ENCODE results near the gene IL1RL1.

The IL1RL1 gene

DNA sequence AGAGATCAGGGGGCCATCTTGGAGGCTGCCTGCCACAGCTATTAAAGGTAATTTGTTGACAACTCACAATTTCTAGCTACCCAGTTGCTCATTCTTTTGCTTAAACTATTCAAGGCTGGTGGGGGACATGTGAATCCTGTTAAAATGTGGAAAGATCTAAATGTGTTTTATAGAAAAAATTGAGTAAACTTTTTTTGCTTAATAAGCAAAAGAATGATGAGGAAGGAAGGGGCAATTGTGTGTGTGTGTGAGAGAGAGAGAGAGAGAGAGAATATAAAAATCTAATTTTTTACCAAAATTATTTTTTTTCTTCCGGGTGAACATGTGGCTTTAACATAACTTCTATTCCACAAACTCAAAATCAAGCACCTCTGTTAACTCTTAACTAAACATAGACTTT, 5.2 kb upstream of the IL1RL1 start:
- POLR2A ChIA-PET: no interaction called here
- no peak for DNase-seq (ENCODE audit: extremely low spot score)
- CTCF ChIA-PET: interaction anchor here (1.2 kb wide), 1 partner anchor 17 kb away, joined by 3 read pairs; no protein-coding TSS in a partner anchor
- TF ChIP-seq, protein P1, sequence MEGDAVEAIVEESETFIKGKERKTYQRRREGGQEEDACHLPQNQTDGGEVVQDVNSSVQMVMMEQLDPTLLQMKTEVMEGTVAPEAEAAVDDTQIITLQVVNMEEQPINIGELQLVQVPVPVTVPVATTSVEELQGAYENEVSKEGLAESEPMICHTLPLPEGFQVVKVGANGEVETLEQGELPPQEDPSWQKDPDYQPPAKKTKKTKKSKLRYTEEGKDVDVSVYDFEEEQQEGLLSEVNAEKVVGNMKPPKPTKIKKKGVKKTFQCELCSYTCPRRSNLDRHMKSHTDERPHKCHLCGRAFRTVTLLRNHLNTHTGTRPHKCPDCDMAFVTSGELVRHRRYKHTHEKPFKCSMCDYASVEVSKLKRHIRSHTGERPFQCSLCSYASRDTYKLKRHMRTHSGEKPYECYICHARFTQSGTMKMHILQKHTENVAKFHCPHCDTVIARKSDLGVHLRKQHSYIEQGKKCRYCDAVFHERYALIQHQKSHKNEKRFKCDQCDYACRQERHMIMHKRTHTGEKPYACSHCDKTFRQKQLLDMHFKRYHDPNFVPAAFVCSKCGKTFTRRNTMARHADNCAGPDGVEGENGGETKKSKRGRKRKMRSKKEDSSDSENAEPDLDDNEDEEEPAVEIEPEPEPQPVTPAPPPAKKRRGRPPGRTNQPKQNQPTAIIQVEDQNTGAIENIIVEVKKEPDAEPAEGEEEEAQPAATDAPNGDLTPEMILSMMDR (IDR thresholded peaks at IDR 0.05; ENCODE audit: control extremely low read depth, extremely low read depth, low read depth, missing control alignments): no peak

DNA sequence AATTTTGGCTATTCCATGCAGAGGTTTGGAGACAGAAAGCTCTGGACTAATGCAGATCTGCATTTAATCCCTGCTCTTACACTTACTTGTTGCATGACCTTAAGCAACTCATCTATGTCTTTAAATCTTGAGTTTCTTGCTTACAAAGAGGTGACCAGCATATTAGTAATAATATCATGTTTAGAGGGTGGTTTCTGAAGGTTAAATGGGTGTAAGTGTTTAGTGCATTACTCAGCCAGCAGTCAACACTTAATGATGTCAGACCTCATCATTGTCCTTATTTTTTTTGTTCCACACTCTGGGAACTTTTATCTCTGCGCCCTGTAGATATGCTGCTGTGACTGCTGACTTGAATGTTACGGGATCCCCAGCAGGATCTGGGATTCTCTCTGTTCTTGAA, 1.7 kb downstream of the IL1RL1 start:
- ChIA-PET POLR2A (no interaction called here), CTCF (interaction anchor here (1.5 kb wide), 1 partner anchor 11 kb away, joined by 4 read pairs; no protein-coding TSS in a partner anchor)
- TF ChIP-seq, protein P1 (IDR thresholded peaks at IDR 0.05; ENCODE audit: control extremely low read depth, extremely low read depth, low read depth, missing control alignments): no peak
- DNase-seq (ENCODE audit: extremely low spot score): no peak

DNA sequence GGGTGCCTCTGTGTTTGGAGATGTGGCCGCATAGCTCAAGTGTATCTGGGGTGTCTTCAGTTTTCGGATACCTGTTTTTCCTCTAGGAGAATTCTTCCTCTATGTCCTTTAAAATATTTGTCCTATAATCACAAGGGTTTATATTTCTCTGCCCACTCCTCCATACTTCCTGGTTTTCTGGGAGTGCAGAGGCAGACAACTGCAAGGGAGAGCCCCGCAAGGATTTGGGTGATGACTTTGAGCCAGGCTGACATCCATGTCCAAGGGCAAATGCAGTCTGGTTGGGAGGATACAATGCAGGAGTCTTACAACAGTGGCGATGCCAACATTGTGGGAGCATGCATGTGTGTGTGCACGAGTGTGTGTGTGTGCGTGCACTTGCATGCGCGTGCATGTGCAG, 2.1 kb downstream of the IL1RL1 start:
- no peak for DNase-seq (ENCODE audit: extremely low spot score)
- ChIA-PET CTCF (interaction anchor here (1.5 kb wide), 1 partner anchor 11 kb away, joined by 4 read pairs; no protein-coding TSS in a partner anchor), POLR2A (no interaction called here)
- TF ChIP-seq, protein P1 (IDR thresholded peaks at IDR 0.05; ENCODE audit: control extremely low read depth, extremely low read depth, low read depth, missing control alignments): no peak

DNA sequence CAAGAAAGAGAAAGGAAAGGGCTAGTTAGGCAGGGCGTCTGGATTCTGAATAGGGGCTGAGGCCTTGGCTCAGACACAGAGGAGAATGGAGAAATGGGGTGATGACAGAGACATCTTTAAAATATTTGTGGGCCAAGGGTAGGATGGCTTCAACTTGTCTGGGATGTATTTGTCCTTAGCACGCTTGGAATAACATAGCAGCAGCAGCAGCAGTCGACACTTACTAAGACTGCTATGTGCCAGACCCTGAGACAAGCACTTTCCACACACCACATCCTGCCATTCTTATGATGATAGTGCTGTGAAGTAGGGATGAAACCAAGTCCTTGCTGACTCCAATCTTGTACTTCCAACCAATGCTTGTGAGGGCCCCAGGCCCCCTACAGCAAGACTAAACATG, 2.6 kb downstream of the IL1RL1 start:
- ChIA-PET POLR2A (no interaction called here), CTCF (no interaction called here)
- TF ChIP-seq, protein P1 (IDR thresholded peaks at IDR 0.05; ENCODE audit: control extremely low read depth, extremely low read depth, low read depth, missing control alignments): no peak
- DNase-seq (ENCODE audit: extremely low spot score): no peak

DNA sequence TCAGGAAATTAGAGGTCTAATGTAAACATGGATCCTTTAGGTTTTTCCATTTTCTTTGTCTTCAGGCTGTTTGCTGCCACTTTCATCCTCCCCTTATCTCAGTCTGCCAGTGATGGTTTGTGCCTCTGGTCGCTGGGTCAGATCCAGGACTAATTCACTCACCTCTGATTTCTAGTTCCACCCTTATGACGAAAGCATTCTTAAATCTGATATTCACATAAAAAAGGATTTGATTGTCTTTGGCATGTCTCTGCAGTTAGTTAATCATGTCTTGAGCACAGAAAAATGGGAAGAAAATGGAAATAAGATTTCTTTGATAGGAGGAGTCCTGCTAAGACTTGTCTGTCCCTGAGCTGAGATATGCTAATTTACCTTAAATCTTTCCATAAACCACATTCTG, 4.6 kb downstream of the IL1RL1 start:
- TF ChIP-seq, protein P1 (IDR thresholded peaks at IDR 0.05; ENCODE audit: control extremely low read depth, extremely low read depth, low read depth, missing control alignments): no peak
- no peak for DNase-seq (ENCODE audit: extremely low spot score)
- ChIA-PET CTCF (no interaction called here), POLR2A (no interaction called here)

DNA sequence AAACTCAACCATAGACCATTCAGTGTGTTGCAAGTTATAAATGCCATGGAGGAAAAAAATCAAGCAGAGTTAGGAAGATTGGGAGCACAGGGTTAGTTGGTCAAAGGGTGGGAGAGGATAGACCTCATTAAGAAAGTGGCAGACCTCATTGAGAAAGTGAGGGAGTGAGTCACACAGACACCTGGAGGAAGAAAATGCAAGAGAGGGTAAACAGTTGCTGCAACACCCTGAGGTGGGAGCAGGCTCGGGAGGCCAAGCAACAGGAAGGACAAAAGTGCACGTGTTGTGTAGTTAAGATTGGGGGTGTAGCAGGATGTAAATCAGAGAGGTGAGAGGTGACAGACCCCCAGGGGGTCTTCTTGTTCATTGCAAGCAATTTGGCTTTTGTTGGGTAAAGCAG, 6.4 kb downstream of the IL1RL1 start:
- no peak for DNase-seq (ENCODE audit: extremely low spot score)
- TF ChIP-seq, protein P1 (IDR thresholded peaks at IDR 0.05; ENCODE audit: control extremely low read depth, extremely low read depth, low read depth, missing control alignments): no peak
- POLR2A ChIA-PET: no interaction called here
- CTCF ChIA-PET: no interaction called here

DNA sequence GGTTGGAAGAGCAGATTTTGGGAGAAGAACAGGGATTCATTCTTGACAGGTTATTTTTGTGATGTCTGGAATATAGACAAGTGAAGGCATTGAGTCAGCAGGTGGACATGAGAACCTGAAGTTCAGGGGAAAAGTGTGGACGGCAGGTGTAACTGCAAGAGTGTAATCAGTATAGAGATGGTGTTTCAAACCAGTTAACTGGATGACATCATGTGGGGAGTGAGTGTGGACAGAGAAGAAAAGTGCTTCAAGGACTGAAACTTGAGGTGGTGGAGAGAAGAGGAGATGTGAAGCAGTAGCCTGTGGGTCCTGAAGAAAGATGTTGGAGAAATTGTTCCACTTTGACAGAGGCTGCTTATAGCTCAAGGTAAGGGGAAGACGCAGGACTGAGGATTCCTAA, 7.1 kb downstream of the IL1RL1 start:
- TF ChIP-seq, protein P1 (IDR thresholded peaks at IDR 0.05; ENCODE audit: control extremely low read depth, extremely low read depth, low read depth, missing control alignments): no peak
- CTCF ChIA-PET: interaction anchor here (1.2 kb wide), 1 partner anchor 17 kb away, joined by 4 read pairs; no protein-coding TSS in a partner anchor
- POLR2A ChIA-PET: no interaction called here
- DNase-seq (ENCODE audit: extremely low spot score): no peak

Measured in GM10248 (cell line).